Measurements from ENCODE around the gene PHKG1. TPM values are rescaled to one million over a fixed set of nuclear protein-coding genes. Genes with fewer than 3 reads are reported as not detected.

Gene PHKG1
- total and polyA plus RNA-seq, 2 of the 8 experiments (the other 6 are each of a cell fraction or from before 2014, with no cell fraction given) = 0.03 to 0.61 TPM

DNA sequence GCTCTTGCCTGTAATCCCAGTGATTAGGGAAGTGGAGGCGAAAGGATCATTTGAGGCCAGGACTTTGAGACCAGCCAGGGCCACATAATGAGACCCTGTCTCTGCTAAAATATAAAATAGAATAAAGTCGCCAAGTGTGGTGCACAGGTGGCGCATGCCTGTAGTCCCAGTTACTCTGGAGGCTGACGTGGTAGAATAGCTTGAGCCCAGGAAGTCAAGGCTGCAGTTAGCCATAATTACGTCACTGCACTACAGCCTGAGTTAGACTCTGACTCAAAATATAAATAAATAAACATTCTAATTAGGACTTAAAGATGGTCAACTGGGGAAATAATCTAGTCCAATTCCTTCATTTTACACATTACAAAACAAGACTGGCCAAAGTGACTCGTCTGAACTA is 12.8 kb upstream of the PHKG1 start:
- Histone ChIP-seq H3K9me3 (ENCODE audit: insufficient read depth in 2 of 2, low read depth in 1 of 2, low read length in 1 of 2) (peaks cover 10 to 31% of the 10 kb centered on the region in 2 experiments; a peak in 2 of 4 replicates), H2BK20ac (ENCODE audit: low read length) (no peak overlapping the region), H3K4me3 (ENCODE audit: extremely low read depth in 1 of 4, insufficient read depth in 2 of 4, low read depth in 3 of 4, low read length in 4 of 4) (peak overlapping the region; percentile 75 to 93 (median 86)), H4K8ac (ENCODE audit: extremely low read depth, insufficient read depth, low read length) (no peak overlapping the region), H3K14ac (ENCODE audit: insufficient read length) (no peak overlapping the region), H2BK12ac (ENCODE audit: low read depth, low read length) (no peak overlapping the region), H3K4ac (replicated peaks; ENCODE audit: insufficient read length, low read depth, low read length) (no peak overlapping the region), H3K4me2 (ENCODE audit: insufficient read depth in 1 of 2, low read depth in 2 of 2, low read length in 2 of 2) (peak overlapping the region; percentile 62 to 84), H2BK15ac (ENCODE audit: low read length) (no peak overlapping the region), H3K9ac (replicated peaks in 1 of 4; ENCODE audit: extremely low read depth in 1 of 4, low read depth in 3 of 4, low read length in 3 of 4) (peak overlapping the region in 2 of 4 experiments; percentile 73 to 91; a peak in 2 of 7 replicates), H3K27me3 (replicated peaks in 1 of 4; ENCODE audit: control insufficient read depth in 3 of 4, extremely low read depth in 1 of 4, insufficient read depth in 3 of 4, low read length in 3 of 4) (no peaks in the 10 kb centered on the region), H3K23me2 (ENCODE audit: low read depth, low read length) (peaks cover 5% of the 10 kb centered on the region; the same call in 1 of the 2 replicates), H3K23ac (ENCODE audit: insufficient read length) (no peak overlapping the region), H3K27ac (ENCODE audit: low read depth, low read length) (no peak overlapping the region), H2AFZ (ENCODE audit: low read length) (no peak overlapping the region), H3K36me3 (ENCODE audit: control insufficient read depth in 2 of 4, insufficient read depth in 4 of 4, low read length in 3 of 4) (peaks cover 4 to 28% (median 14%) of the 10 kb centered on the region in 4 experiments; a peak in 7 of 8 replicates), H4K20me1 (replicated peaks in 1 of 2; ENCODE audit: control insufficient read depth in 1 of 2, insufficient read depth in 2 of 2, low read length in 2 of 2) (peaks cover 0 to 2% of the 10 kb centered on the region in 2 experiments), H3K4me1 (replicated peaks in 1 of 4; ENCODE audit: control insufficient read depth in 3 of 4, insufficient read depth in 4 of 4, low read length in 3 of 4) (no peaks in the 10 kb centered on the region), H3K18ac (ENCODE audit: extremely low read depth, low read length) (no peak overlapping the region), H3K56ac (replicated peaks; ENCODE audit: insufficient read length, low read depth, low read length) (no peak overlapping the region), H2BK120ac (replicated peaks; ENCODE audit: low read depth, low read length) (no peak overlapping the region), H4K5ac (ENCODE audit: insufficient read length, low read depth, low read length) (no peak overlapping the region), H2BK5ac (ENCODE audit: low read depth, low read length) (no peak overlapping the region), H3K79me1 (ENCODE audit: low read depth, low read length) (no peaks in the 10 kb centered on the region), H3K79me2 (ENCODE audit: control insufficient read depth in 1 of 2, insufficient read depth in 2 of 2, low read length in 2 of 2) (peaks cover 0 to 10% of the 10 kb centered on the region in 2 experiments; a peak in 2 of 4 replicates), H4K91ac (replicated peaks; ENCODE audit: insufficient read length, low read length) (no peak overlapping the region), H2AK5ac (ENCODE audit: low read depth, low read length) (no peak overlapping the region)
- FAIRE-seq = no peak
- WGBS, 2 experiments (ENCODE audit: extremely low coverage in 1 of 2, insufficient coverage in 1 of 2, insufficient read length in 1 of 2, insufficient replicate concordance in 2 of 2, low coverage in 1 of 2, low lambda C conversion rate in 2 of 2, missing lambda C conversion rate in 1 of 2) = 53% methylated on average over 6 of the region's 6 CpGs; no CpG with 5 or more reads in 1 of the 2 experiments
- POLR2A ChIA-PET (ENCODE audit: partially characterized antibody) = interaction anchor here (1.4 to 2.1 kb wide), 2 partner anchors 55 to 71 kb away, joined by 5 to 7 read pairs; partner anchors contain the start of genes CCT6A and PSPH
- DNase-seq (ENCODE audit: low read depth in 1 of 2, low spot score in 2 of 2) = no peak
- TF ChIP-seq RXRA (IDR thresholded peaks at IDR 0.05; ENCODE audit: insufficient read depth, low read depth, low read length) = no peak
- no peak for TF ChIP-seq EZH2 (IDR thresholded peaks at IDR 0.05; ENCODE audit: low read depth, low read length, severe bottlenecking)
- no peak for TF ChIP-seq ZNF274 (IDR thresholded peaks at IDR 0.05; ENCODE audit: borderline replicate concordance, extremely low read depth, low read length)
- TF ChIP-seq HDAC6 (IDR thresholded peaks at IDR 0.05; ENCODE audit: low read depth, low read length) = no peak
- CTCF ChIA-PET (ENCODE audit: partially characterized antibody) = interaction anchor here (0.6 kb wide), 1 partner anchor 27 kb away, joined by 3 read pairs; no protein-coding TSS in a partner anchor

Measured in H1 (cell line).